ENCODE data around the gene DPYSL4.

GRCh38 chr10:132137111-132138072 lies 49.4 kb upstream of the DPYSL4 start:
- TF ChIP-seq CTCF (IDR thresholded peaks at IDR 0.05) (no peak), POLR2A (IDR thresholded peaks at IDR 0.05) (no peak)

Measured in right lobe of liver (tissue), 4 donors.